ENCODE measurements around the gene LASP1.
"Not testable (repeated sequence)": the region's sequence is repeated elsewhere in the genome, so short reads cannot be mapped to it uniquely, and the experiment has no call there.

LASP1 gene

DNA sequence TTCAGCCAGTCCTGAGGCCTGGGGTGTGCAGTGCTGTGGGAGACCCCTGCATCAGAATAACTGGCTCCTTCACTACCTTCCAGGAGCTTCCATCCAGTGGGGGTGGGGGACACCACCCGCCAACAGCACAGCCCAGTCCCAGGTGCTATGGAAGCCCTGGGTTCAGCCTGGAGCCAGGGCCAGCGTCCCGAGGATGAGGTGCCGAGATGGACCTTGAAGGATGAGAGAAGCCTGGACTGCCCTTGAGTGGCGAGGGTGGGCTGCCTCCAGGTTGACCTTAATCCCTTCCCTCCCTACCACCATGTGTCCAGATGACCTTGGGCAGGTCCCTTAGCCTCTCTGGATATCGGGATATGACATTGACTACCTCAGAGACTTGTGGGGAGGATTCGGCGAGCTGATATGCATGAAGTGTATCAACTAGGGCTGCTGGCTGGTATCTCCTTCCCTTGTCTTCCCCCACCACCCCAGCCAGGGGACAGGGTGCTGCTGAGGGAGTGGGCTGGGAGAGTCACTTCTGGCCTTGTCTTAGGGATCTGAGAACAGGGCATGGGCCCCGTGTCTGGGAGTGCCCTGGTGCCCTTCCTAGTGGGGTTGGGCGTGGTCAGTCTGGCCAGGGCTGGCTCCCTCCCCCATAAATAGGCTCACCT, 41.3 kb downstream of the LASP1 start:
- DNase-seq: no peak

DNA sequence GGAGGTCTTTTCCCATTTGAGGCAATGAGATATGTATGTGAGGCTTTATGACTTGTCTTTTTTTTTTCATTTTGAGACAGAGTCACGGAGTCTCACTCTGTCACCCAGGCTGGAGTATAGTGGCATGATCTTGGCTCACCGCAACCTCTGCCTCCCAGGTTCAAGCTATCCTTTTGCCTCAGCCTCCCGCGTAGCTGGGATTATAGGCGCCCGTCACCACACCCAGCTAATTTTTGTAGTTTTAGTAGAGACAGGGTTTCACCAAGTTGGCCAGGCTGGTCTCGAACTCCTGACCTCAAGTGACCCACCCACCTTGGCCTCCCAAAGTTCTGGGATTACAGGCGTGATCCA, 41.8 kb downstream of the LASP1 start:
- not testable (repeated sequence) for DNase-seq

DNA sequence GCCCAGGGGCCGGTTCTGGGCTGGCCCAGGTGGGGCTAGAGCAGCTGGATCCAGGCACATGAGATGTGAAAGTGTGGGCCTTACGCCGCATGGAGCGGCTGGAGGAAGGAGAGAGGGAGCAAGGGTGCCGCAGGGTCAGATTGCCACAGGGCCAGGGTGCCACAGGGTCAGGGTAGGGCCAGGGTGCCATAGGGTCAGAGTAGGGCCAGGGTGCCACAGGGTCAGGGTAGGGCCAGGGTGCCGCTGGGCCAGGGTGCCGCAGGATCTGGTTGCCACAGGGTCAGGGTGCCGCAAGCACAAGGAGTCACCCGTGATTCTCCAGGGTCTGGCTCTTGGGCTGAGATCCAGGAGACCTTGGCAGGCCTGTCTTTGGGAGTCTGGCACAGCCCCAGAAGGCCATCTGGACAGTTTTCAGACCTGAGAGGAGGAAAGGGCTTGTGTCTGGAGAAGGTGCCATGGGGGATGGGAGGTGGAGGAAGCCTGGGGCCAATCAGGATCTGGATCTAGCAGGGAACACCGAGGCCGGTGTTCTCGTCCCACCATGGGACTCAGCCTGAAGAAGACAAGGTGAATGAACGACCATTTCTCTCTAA, 42.5 kb downstream of the LASP1 start:
- DNase-seq: no peak

DNA sequence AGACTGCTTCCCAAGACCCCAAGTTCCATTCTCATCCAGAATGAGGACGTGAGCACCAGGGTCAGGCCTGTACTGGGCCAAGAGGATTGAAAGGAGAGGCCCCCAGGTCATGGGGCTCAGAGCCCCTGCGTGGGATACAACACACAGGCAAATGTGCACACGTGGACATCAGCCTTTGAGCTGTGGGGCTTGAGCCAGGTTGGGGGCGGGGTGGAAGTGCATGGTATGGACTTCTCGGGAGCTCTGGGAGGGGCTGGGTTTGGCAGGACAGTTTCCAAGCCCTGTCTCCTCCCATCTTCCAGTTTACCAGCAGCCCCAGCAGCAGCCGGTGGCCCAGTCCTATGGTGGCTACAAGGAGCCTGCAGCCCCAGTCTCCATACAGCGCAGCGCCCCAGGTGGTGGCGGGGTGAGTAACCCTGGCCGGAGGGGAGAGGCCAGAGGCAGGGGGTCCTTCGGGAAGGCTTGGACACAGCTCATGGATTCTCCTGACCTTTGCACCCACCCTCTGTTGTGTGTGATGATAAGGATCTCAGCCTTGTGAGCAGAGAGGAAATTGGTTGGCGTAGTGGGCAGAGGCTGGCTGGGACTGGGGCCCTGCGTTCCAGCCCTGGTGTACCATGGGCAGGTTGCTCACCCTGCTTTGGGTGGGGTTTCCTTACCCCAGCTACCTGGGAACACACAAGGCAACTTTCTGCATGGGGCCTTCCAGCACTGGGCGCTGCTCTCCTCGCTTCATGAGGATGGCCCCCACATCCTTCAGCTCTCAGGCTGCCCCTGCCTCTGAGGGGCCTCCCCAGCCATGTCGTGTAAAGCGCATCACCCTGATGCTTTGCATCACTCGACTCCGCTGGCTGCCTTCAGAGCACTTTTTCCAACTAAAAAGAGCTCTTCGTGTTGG, 45.1 kb downstream of the LASP1 start:
- DNase-seq: no peak

DNA sequence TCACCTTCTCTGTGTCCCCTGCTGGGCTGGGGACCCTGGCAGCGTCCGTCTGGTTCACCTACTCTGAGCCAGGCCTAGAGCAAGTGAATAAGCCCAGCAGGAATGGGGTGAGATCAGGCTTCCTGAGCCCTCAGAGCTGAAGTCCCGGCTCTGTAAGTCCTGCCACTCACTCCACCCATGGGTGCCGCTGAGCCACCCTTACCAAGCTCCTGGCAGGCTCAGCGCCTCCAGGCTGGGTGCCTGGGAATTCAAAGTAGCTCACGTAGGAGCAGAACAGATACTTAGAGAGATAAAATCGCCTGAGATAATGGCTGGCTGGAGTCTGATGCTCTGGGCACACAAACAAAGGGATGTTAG, 45.8 kb downstream of the LASP1 start:
- no peak for DNase-seq

DNA sequence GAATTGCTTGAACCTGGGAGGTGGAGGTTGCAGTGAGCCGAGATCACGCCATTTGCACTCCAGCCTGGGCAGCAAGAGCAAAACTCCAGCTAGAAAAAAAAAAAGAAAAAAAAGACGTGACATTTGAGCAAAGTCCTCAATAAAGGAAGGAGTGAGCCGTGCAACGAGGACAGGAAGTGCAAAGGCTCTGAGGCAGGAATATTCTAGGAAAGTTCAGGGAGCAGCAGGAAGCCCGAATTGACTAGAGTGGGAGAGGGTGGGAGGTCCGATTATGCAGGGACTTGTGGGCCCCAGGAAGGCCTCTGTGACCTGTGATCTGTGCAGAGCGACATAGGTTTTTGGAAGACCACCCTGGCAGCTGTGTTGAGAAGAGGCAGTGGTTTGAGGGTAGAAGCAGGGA, 46.9 kb downstream of the LASP1 start:
- no peak for DNase-seq

DNA sequence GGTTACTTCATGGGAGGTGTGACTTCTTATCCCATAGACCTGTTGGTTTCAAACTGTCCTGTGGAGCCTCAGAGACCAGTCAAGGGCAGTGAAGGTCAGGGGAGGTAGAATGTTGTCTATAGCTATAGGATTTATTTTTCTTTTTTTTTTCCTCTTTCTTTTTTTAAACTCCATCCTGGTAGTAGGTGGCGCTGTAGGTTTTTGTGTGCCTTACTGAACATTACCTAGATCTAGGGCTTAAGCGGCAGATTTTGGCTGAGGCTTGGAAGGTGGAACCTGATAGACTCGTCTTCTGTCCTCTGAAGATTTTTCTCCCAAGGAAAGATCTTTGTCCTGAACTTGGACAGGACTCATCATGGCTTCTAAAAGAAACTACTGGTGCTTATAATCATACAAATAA, 47.4 kb downstream of the LASP1 start:
- no peak for DNase-seq

- no peak for DNase-seq
These were observed 48.5 kb downstream of the LASP1 start for GRCh38 chr17:38918129-38918913.

- DNase-seq: no peak
These were observed 49.1 kb downstream of the LASP1 start for GRCh38 chr17:38918916-38919315.

DNA sequence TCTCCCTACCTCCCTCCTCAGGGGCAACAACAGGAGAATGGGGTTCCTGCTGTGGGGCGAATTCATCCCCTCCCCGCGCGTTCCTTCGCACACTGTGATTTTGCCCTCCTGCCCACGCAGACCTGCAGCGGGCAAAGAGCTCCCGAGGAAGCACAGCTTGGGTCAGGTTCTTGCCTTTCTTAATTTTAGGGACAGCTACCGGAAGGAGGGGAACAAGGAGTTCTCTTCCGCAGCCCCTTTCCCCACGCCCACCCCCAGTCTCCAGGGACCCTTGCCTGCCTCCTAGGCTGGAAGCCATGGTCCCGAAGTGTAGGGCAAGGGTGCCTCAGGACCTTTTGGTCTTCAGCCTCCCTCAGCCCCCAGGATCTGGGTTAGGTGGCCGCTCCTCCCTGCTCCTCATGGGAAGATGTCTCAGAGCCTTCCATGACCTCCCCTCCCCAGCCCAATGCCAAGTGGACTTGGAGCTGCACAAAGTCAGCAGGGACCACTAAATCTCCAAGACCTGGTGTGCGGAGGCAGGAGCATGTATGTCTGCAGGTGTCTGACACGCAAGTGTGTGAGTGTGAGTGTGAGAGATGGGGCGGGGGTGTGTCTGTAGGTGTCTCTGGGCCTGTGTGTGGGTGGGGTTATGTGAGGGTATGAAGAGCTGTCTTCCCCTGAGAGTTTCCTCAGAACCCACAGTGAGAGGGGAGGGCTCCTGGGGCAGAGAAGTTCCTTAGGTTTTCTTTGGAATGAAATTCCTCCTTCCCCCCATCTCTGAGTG, 49.6 kb downstream of the LASP1 start:
- DNase-seq: no peak

GRCh38 chr17:38920374-38921291, 50.8 kb downstream of the LASP1 start:
- no peak for DNase-seq

GRCh38 chr17:38921756-38922411, 52.0 kb downstream of the LASP1 start:
- DNase-seq: no peak

DNA sequence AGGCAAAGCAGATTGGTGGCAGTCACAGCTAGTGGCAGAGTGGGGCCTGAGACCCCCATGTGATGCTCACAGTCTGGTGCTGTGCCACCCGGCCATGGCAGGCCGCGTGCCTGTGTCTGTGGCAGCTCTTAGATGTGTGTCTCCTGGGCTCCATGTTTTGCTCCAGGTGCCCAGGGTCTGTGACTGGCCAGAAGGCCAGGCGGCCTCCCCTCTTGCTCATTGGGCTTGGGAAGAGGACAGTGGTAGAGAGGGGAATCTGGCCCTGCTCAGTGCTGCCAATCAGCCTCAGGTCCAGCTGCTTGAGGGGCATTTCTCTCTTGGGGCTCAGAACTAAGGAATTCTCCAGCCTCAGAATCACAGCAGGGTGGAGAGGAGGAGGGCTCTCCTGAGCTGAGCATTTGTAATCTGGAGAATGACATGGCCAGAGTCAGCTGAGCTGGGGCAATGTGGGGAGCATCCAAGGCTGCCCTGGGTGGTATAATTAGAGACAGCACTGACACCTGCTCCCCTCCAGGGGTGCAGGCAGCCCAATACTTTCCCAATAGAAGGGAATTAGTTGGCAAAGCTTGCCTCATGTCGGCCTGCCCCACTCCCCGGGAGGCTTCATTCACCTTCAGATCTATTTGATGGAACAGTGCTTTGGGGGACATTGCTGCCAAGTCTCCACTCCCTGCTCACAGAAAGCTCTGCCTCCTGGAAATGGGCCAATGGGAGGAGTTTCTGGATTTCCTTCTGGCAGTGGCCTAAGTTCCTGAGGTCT, 52.9 kb downstream of the LASP1 start:
- no peak for DNase-seq

DNA sequence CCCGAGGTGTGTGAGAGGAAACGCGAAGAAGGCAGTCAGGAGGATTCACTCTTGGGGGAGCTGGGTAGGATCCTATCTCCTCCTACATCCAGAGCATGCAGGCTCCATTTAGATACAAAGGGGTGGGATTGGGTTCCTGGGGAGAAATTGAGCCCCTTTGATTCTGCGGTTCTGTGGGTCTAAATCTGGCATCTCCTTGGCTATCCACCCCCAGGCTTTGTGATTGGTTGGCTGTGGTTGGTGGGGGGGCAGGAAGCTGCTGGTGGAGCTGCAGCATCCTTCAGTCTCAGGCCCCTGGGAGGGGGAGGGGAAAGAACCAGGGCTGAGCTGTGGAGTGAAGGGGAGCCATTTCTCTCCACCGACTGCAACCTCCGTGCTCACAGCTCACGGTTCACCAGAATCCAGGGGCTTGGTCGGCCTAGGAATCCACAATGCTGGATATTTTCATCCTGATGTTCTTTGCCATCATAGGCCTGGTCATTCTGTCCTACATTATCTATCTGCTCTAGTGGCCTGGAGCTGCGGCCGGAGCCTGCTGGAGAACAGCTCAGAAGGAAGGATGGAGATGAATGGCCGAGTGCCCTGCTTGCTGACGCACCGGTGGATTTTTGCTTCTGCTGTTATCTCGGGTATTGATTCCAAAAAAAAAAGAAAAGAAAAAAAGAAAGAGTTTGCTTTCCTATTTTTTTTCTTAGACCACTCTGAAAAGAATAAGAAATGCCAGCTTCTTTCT, 55.6 kb downstream of the LASP1 start, which contains the start of gene LASP1NB:
TSS of gene LASP1NB (plus strand) at position 352 of the 733 bp plus-strand sequence.
- no peak for DNase-seq

DNA sequence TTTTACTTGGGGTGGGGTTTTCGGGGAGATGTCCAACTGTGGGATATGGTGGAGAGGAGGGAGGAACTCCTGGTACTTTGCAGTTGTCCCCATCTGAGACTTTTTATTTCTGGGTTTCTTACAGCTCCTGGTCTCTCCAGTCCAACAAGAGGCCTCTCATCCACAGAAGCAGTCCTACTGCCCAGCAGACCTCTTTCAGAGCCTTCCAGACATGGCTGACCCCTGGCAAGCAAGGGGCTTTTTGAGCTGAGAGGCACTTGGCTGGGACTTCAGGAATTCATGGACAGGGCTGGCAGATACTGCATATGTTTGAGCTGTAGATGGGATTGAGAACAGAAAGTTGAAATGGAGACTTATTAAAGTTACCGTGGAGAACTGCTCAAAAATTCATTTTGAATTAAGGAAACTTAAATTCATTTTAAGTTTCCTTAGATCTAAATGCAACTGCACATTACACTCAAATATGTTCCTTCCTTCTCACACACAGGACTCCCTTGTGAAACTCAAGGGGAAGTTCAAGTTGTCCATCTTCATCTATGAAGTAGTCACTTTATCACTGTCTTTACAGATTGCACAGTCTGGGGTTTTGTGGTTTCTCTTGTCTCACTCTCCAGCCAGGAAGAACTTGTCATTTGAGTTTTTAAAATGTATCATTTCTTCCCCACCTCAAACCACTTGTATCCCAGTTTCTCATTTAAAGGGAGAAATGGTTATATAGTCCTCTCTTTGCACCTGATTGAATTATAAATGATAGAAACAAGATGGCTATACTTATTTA, 56.6 kb downstream of the LASP1 start:
- DNase-seq: no peak

GRCh38 chr17:38930782-38931181, 60.9 kb downstream of the LASP1 start:
- not testable (repeated sequence) for DNase-seq

DNA sequence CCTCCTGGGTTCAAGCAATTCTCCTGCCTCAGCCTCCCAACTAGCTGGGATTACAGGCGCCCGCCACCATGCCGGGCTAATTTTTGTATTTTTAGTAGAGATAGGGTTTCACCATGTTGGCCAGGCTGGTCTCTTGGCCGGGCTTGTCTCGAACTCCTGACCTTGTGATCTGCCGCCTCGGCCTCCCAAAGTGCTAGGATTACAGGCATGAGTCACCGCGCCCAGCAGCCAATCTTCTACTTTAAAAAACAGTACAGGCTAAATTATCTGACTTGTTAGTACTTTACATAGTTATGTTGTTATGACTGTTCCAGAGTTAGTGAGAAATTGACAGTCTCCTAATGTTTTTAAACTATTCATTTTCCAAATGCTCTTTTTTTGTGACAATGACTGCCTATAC, 64.1 kb downstream of the LASP1 start:
- DNase-seq: not testable (repeated sequence)

DNA sequence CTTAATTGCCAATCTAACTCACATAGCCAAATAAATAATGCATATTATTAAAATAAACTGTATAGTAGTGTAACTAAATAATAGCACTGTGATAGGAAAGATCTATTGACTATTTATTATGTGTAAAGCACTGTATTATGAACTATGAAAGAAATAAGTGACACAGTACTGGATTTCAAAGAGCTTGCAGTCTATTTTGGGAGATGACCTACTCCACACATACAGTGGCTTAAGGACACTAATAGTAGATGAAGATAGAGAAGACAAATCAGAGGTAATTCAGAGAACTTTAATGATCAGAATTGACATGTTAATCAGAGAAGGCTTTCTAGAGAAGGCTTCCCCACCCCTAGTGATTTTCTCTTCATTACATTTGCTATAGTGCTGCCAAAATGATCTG, 70.1 kb downstream of the LASP1 start:
- DNase-seq: no peak
